ENCODE measurements around the gene CIC. TPM values are rescaled to one million over a fixed set of nuclear protein-coding genes. Genes with fewer than 3 reads are reported as not detected.

The CIC gene
- total and polyA plus RNA-seq, 2 of the 13 experiments (the other 11 are each of a cell fraction or from before 2014, with no cell fraction given), result 5.9 to 8.0 TPM

- TF ChIP-seq ZNF501 (CRISPR knock-in tag; IDR thresholded peaks at IDR 0.05) (no peak), ZNF580 (CRISPR knock-in tag; IDR thresholded peaks at IDR 0.05; ENCODE audit: borderline replicate concordance, low read depth) (no peak), PCBP1 (IDR thresholded peaks at IDR 0.05; ENCODE audit: borderline replicate concordance, low read depth, low read length) (no peak), FOXC1 (CRISPR knock-in tag; IDR thresholded peaks at IDR 0.05; ENCODE audit: borderline replicate concordance) (no peak), ZFP41 (CRISPR knock-in tag; IDR thresholded peaks at IDR 0.05; ENCODE audit: borderline replicate concordance) (no peak), DRAP1 (CRISPR knock-in tag; IDR thresholded peaks at IDR 0.05) (no peak), TOPORS (CRISPR knock-in tag; IDR thresholded peaks at IDR 0.05) (no peak), FIP1L1 (IDR thresholded peaks at IDR 0.05; ENCODE audit: borderline replicate concordance, insufficient read depth, low read depth, low read length) (no peak), TMF1 (CRISPR knock-in tag; IDR thresholded peaks at IDR 0.05; ENCODE audit: low read depth) (no peak), NFIC (IDR thresholded peaks at IDR 0.05; ENCODE audit: low read length) (no peak), ZNF646 (CRISPR knock-in tag; IDR thresholded peaks at IDR 0.05) (no peak), SMC3 (IDR thresholded peaks at IDR 0.05; ENCODE audit: low read length) (no peak), PITX1 (CRISPR knock-in tag; IDR thresholded peaks at IDR 0.05) (no peak), TRAFD1 (CRISPR knock-in tag; IDR thresholded peaks at IDR 0.05; ENCODE audit: borderline replicate concordance) (no peak), HINFP (CRISPR knock-in tag; IDR thresholded peaks at IDR 0.05; ENCODE audit: low read depth) (no peak), U2AF2 (IDR thresholded peaks at IDR 0.05; ENCODE audit: low read depth, low read length) (no peak), ZNF136 (CRISPR knock-in tag; IDR thresholded peaks at IDR 0.05; ENCODE audit: low read depth) (no peak), GABPB1 (CRISPR knock-in tag; IDR thresholded peaks at IDR 0.05) (peak; percentile 34; the same call in 1 of the 2 replicates)
Measured at GRCh38 chr19:42255766-42256745, 13.0 kb upstream of the CIC start (continued).
